Amniotic epithelial cell (primary cell): Measurements from ENCODE around the gene KIF22.
"Not testable (repeated sequence)": the region's sequence is repeated elsewhere in the genome, so short reads cannot be mapped to it uniquely, and the experiment has no call there.

Source experiments
- DNase-seq: peaks from one replicate; pipeline ENCODE4 v3.0.0-alpha.2; 2010; ENCODE audit warnings: low read depth

The KIF22 gene

GRCh38 chr16:29766571-29766970 lies 24.0 kb upstream of the KIF22 start:
- DNase-seq = no peak

GRCh38 chr16:29767062-29767461 lies 23.5 kb upstream of the KIF22 start:
- DNase-seq = no peak

GRCh38 chr16:29769507-29769906 lies 21.0 kb upstream of the KIF22 start:
- no peak for DNase-seq

- no peak for DNase-seq
Measured at GRCh38 chr16:29770250-29770929, 20.2 kb upstream of the KIF22 start.

- not testable (repeated sequence) for DNase-seq
Measured at GRCh38 chr16:29772330-29772729, 18.2 kb upstream of the KIF22 start.

- no peak for DNase-seq
Measured at GRCh38 chr16:29774730-29775129, 15.8 kb upstream of the KIF22 start.

GRCh38 chr16:29775742-29776408 lies 14.7 kb upstream of the KIF22 start:
- DNase-seq = peak; percentile 63

GRCh38 chr16:29777576-29778350 lies 12.8 kb upstream of the KIF22 start, which contains the start of gene ZG16:
TSS of gene ZG16 (plus strand) at chr16:29778256. CDS start at chr16:29779267, 1,011 bp downstream.
- DNase-seq = no peak

GRCh38 chr16:29779474-29779873 lies 11.1 kb upstream of the KIF22 start:
- DNase-seq = no peak

- DNase-seq = not testable (repeated sequence)
Measured at GRCh38 chr16:29783094-29783953, 7.2 kb upstream of the KIF22 start.

- DNase-seq = no peak
Measured at GRCh38 chr16:29784157-29784556, 6.4 kb upstream of the KIF22 start.

- peak; percentile 43 for DNase-seq
Measured at GRCh38 chr16:29784901-29785500, 5.5 kb upstream of the KIF22 start.

GRCh38 chr16:29787155-29787554 lies 3.4 kb upstream of the KIF22 start:
- DNase-seq = not testable (repeated sequence)

- no peak for DNase-seq
Measured at GRCh38 chr16:29789775-29790182, 772 bp upstream of the KIF22 start.

GRCh38 chr16:29790949-29791844 lies 646 bp downstream of the KIF22 start:
- no peak for DNase-seq

- no peak for DNase-seq
Measured at GRCh38 chr16:29791845-29792807, 1.6 kb downstream of the KIF22 start.

- not testable (repeated sequence) for DNase-seq
Measured at GRCh38 chr16:29793153-29793552, 2.6 kb downstream of the KIF22 start.

- DNase-seq = no peak
Measured at GRCh38 chr16:29794231-29794710, 3.7 kb downstream of the KIF22 start.

GRCh38 chr16:29802416-29802935 lies 11.9 kb downstream of the KIF22 start:
- no peak for DNase-seq
